Keratinocyte (primary cell): ENCODE results near the gene USP53. TPM values are rescaled to one million over a fixed set of nuclear protein-coding genes. Genes with fewer than 3 reads are reported as not detected.

Source experiments
- DNase-seq: peaks from one replicate; pipeline ENCODE4 v3.0.0-alpha.2; 2011; ENCODE audit warnings: low read depth, missing footprints, low spot score
- FAIRE-seq: peaks from 2 replicates; lab custom pipeline; 2011; peaks lifted over from hg19 to GRCh38; lab: Jason Lieb, UNC
- H2AFZ ChIP-seq: 2 replicates; pipeline ENCODE4 v1.6.0; 2012; ENCODE audit warnings: low read length, control low read depth, inconsistent platforms; ENCODE audit not compliant: control insufficient read depth
- H3K27ac ChIP-seq: 2 replicates; pipeline ENCODE4 v1.5.1; 2011; ENCODE audit warnings: low read length; ENCODE audit not compliant: control insufficient read depth, insufficient read depth
- H3K27me3 ChIP-seq: 3 replicates; pipeline ENCODE4 v1.6.0; 2011; ENCODE audit warnings: low read length; ENCODE audit not compliant: control insufficient read depth, insufficient read depth; ENCODE audit errors: extremely low read depth
- H3K36me3 ChIP-seq, 2 experiments: 2 replicates in 1 of 2; 3 replicates in 1 of 2; pipeline ENCODE4 v1.5.1; 2011; ENCODE audit warnings: low read length in 2 of 2, mild to moderate bottlenecking in 1 of 2; ENCODE audit not compliant: control insufficient read depth in 2 of 2, insufficient read depth in 2 of 2; ENCODE audit errors: extremely low read depth in 1 of 2
- H3K4me1 ChIP-seq: 3 replicates; pipeline ENCODE4 v1.5.1; 2011; ENCODE audit warnings: low read length; ENCODE audit not compliant: control insufficient read depth, insufficient read depth; ENCODE audit errors: extremely low read depth
- H3K4me2 ChIP-seq: 3 replicates; pipeline ENCODE4 v1.6.0; 2011; ENCODE audit warnings: low read depth, low read length; ENCODE audit not compliant: control insufficient read depth, insufficient read depth; ENCODE audit errors: extremely low read depth
- H3K4me3 ChIP-seq, 3 experiments: fragments of 200-600 bp in 1 of 3; sonication (generic) in 1 of 3; 2 replicates in 2 of 3; 3 replicates in 1 of 3; pipeline ENCODE4 v1.5.1; 2011 to 2016; ENCODE audit warnings: low read length in 3 of 3, mild to moderate bottlenecking in 3 of 3, control low read depth in 2 of 3, inconsistent platforms in 1 of 3, low read depth in 1 of 3, mixed read lengths in 1 of 3, mixed run types in 1 of 3, moderate library complexity in 1 of 3; ENCODE audit not compliant: control insufficient read depth in 2 of 3, insufficient read depth in 2 of 3; ENCODE audit errors: extremely low read depth in 1 of 3
- H3K79me2 ChIP-seq: 2 replicates; pipeline ENCODE4 v1.6.0; 2012; ENCODE audit warnings: low read length; ENCODE audit not compliant: control insufficient read depth, insufficient read depth
- H3K9ac ChIP-seq: 3 replicates; pipeline ENCODE4 v1.6.0; 2011; ENCODE audit warnings: low read length; ENCODE audit not compliant: control insufficient read depth, insufficient read depth; ENCODE audit errors: extremely low read depth
- H3K9me1 ChIP-seq: 3 replicates; pipeline ENCODE4 v1.6.0; 2011; ENCODE audit warnings: low read length; ENCODE audit not compliant: control insufficient read depth, insufficient read depth; ENCODE audit errors: extremely low read depth
- H3K9me3 ChIP-seq: 2 replicates; pipeline ENCODE4 v1.5.1; 2012; ENCODE audit warnings: low read depth, low read length; ENCODE audit not compliant: control insufficient read depth
- H4K20me1 ChIP-seq: 3 replicates; pipeline ENCODE4 v1.6.0; 2011; ENCODE audit warnings: low read length; ENCODE audit not compliant: control insufficient read depth, insufficient read depth; ENCODE audit errors: extremely low read depth
- EZH2 ChIP-seq: IDR thresholded peaks from one replicate; pipeline ENCODE4 v1.6.1; 2012; ENCODE audit warnings: inconsistent platforms, mild to moderate bottlenecking, low read length, moderate library complexity
- dilution Hi-C: fragments of 300-500 bp; cut with MboI; formaldehyde crosslinking; loops from one replicate; pipeline ENCODE4 v1.7.0; 2020; ENCODE audit warnings: low sequenced_read_pairs; ENCODE audit not compliant: extremely low pct_ligation_motif_present
- polyA plus RNA-seq, 5 experiments: library from polyadenylated mRNA; depleted of rRNA in 3 of 5; stranded (reverse) in 3 of 5; stranded (forward) in 1 of 5; unstranded in 1 of 5; fragments of >200 nt; gene quantifications; 1 replicate in 1 of 5; 2 replicates in 3 of 5; 3 replicates in 1 of 5; pipeline versions ENCODE4 v1.2.1 to v1.2.3, GENCODE V29; 2011 to 2012; ENCODE audit warnings: missing spikeins in 2 of 5, low read depth in 1 of 5, low replicate concordance in 1 of 5
- TF ChIP-seq, protein P1 (sequence below), 3 experiments: IDR thresholded peaks in 1 of 3; conservative IDR thresholded peaks in 1 of 3; optimal IDR thresholded peaks in 1 of 3; 2 replicates in 2 of 3; 3 replicates in 1 of 3; pipeline versions ENCODE3 to v1.5.1; 2011; ENCODE audit warnings: low read length in 3 of 3, mild to moderate bottlenecking in 3 of 3, moderate library complexity in 2 of 3, control low read depth in 1 of 3, inconsistent platforms in 1 of 3; ENCODE audit not compliant: insufficient read depth in 2 of 3; ENCODE audit errors: extremely low read depth in 1 of 3

Gene USP53
- polyA plus RNA-seq, 1 donor (not counting 4 experiments of a cell fraction or from before 2014, with no cell fraction given) = 29.0 TPM

DNA sequence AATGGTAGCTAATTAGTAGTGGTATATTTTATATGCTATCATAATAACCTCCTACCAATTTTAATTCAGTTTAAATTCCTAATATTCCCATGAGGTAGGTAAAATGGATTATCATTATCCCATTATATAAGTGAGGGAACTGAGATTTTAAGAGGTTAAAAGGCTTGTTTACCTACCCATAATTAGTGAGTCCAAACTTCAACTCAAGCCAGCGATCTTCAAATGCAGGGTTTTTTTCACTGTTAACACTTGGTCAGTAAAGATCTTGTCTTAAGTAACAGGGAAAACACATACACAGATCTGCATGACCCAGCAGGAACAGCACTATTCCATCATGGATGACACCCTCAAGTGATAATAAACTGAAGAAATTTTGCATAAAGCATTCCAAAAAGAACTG lies 78.1 kb downstream of the USP53 start:
- H3K9ac ChIP-seq = no peak overlapping the region
- TF ChIP-seq, protein P1, sequence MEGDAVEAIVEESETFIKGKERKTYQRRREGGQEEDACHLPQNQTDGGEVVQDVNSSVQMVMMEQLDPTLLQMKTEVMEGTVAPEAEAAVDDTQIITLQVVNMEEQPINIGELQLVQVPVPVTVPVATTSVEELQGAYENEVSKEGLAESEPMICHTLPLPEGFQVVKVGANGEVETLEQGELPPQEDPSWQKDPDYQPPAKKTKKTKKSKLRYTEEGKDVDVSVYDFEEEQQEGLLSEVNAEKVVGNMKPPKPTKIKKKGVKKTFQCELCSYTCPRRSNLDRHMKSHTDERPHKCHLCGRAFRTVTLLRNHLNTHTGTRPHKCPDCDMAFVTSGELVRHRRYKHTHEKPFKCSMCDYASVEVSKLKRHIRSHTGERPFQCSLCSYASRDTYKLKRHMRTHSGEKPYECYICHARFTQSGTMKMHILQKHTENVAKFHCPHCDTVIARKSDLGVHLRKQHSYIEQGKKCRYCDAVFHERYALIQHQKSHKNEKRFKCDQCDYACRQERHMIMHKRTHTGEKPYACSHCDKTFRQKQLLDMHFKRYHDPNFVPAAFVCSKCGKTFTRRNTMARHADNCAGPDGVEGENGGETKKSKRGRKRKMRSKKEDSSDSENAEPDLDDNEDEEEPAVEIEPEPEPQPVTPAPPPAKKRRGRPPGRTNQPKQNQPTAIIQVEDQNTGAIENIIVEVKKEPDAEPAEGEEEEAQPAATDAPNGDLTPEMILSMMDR (optimal IDR thresholded peaks at IDR 0.05 in 1 of 3, IDR thresholded peaks at IDR 0.05 in 1 of 3, conservative IDR thresholded peaks at IDR 0.05 in 1 of 3; ENCODE audit: extremely low read depth in 1 of 3, insufficient read depth in 2 of 3, low read length in 3 of 3) = no peak
- TF ChIP-seq EZH2 = no peak
- no peaks in the 10 kb centered on the region for H3K4me1 ChIP-seq
- peaks cover 2% of the 10 kb centered on the region for H3K79me2 ChIP-seq
- no peaks in the 10 kb centered on the region for H3K9me3 ChIP-seq
- DNase-seq (no peak), FAIRE-seq (peak; percentile 46)
- H2AFZ ChIP-seq = no peak overlapping the region
- H3K36me3 ChIP-seq = peaks cover 3 to 10% of the 10 kb centered on the region in 2 experiments
- no peaks in the 10 kb centered on the region for H4K20me1 ChIP-seq
- H3K4me3 ChIP-seq = no peak overlapping the region
- H3K9me1 ChIP-seq = no peaks in the 10 kb centered on the region
- no peak overlapping the region for H3K4me2 ChIP-seq
- dilution Hi-C loops = no loop called here
- H3K27ac ChIP-seq = no peak overlapping the region
- H3K27me3 ChIP-seq = no peaks in the 10 kb centered on the region

DNA sequence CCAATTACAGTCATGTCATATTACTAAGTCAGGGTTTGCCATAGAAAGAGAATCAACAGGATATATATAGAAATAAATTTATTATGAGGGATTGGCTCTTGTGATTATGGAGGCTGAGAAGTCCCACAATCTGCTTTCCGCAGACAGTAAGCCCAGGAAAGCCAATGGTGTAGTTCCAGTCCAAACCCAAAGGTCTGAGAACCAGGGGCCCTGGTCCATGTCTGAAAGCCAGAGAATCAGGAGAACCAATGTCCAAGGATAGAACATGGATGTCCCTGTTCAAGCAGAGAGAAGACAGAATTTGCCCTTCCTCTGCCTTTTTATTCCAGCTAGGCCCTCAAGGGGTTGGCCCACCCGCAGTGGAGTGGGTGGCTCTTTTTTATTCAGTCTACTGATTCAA lies 83.8 kb downstream of the USP53 start:
- H3K9me3 ChIP-seq = no peaks in the 10 kb centered on the region
- dilution Hi-C loops = no loop called here
- no peak overlapping the region for H3K27ac ChIP-seq
- peaks cover 37% of the 10 kb centered on the region for H3K79me2 ChIP-seq
- no peak overlapping the region for H3K4me2 ChIP-seq
- no peaks in the 10 kb centered on the region for H3K9me1 ChIP-seq
- H3K27me3 ChIP-seq = no peaks in the 10 kb centered on the region
- no peak for TF ChIP-seq EZH2
- TF ChIP-seq, protein P1 (optimal IDR thresholded peaks at IDR 0.05 in 1 of 3, IDR thresholded peaks at IDR 0.05 in 1 of 3, conservative IDR thresholded peaks at IDR 0.05 in 1 of 3; ENCODE audit: extremely low read depth in 1 of 3, insufficient read depth in 2 of 3, low read length in 3 of 3) = no peak
- peaks cover 9% of the 10 kb centered on the region for H3K4me1 ChIP-seq
- no peak for DNase-seq
- H2AFZ ChIP-seq = no peak overlapping the region
- H3K9ac ChIP-seq = no peak overlapping the region
- H3K4me3 ChIP-seq = no peak overlapping the region
- no peaks in the 10 kb centered on the region for H4K20me1 ChIP-seq
- peaks cover 4 to 7% of the 10 kb centered on the region in 2 experiments for H3K36me3 ChIP-seq
- FAIRE-seq = no peak
